IgD-negative memory B cell (primary cell): ENCODE measurements around the gene CDKL5. TPM values are rescaled to one million over a fixed set of nuclear protein-coding genes. Genes with fewer than 3 reads are reported as not detected.

Experiments
- H3K27ac Mint-ChIP-seq, 3 donors: one replicate each; pipeline ENCODE4 v1.8.0; 2020 to 2022; ENCODE audit warnings: mild to moderate bottlenecking in 3 of 3, mixed read lengths in 3 of 3, moderate library complexity in 1 of 3
- H3K27me3 Mint-ChIP-seq: one replicate; pipeline ENCODE4 v1.8.0; 2021; ENCODE audit warnings: mixed read lengths
- H3K36me3 Mint-ChIP-seq: one replicate; pipeline ENCODE4 v1.8.0; 2020; ENCODE audit warnings: mild to moderate bottlenecking, mixed read lengths
- H3K4me1 Mint-ChIP-seq, 3 donors: one replicate each; pipeline ENCODE4 v1.8.0; 2020 to 2022; ENCODE audit warnings: mixed read lengths in 3 of 3, mild to moderate bottlenecking in 1 of 3
- H3K4me3 Mint-ChIP-seq, 4 donors: one replicate each; pipeline ENCODE4 v1.8.0; 2020 to 2022; ENCODE audit warnings: mild to moderate bottlenecking in 4 of 4, mixed read lengths in 4 of 4, moderate library complexity in 3 of 4
- H3K9me3 Mint-ChIP-seq, 3 donors: one replicate each; pipeline ENCODE4 v1.8.0; 2020 to 2021; ENCODE audit warnings: mixed read lengths in 3 of 3, mild to moderate bottlenecking in 1 of 3
- polyA plus RNA-seq: library from polyadenylated mRNA; unstranded; fragments of 300-500 nt; fragmentation: Illumina TruSeq; gene quantifications from one replicate; pipeline ENCODE4 v1.2.3, GENCODE V29; 2021

Gene CDKL5
- polyA plus RNA-seq, 1 donor from 2014 or later = 0.89 TPM

DNA sequence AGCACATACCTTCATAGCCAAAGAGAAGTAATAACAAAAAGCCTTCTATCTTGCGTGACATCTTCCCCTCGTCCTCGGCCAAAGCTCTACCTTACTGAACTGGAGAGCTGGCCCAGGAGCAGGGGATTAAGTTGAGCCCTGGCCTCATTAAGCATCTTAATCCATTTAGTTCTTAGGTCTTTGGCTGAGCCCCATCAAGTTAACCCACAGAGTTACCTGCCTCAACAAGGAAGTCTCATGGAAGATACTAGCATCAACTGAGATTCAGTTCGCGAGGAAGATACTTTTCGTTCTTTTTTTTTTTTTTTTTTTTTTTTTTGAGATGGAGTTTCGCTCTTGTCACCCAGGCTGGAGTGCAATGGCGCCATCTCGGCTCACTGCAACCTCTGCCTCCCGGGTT lies 246.6 kb downstream of the CDKL5 start, which contains the start of gene RS1:
RS1 (minus strand) TSS at position 101 of the 400 bp plus-strand sequence; CDS start at position 61, 40 bp downstream.
- H3K27ac Mint-ChIP-seq = peak within 1 kb of the TSS in 1 of 3 donors; percentile 82
- no peaks in the 10 kb centered on the region for H3K9me3 Mint-ChIP-seq
- no peaks in the 10 kb centered on the region for H3K36me3 Mint-ChIP-seq
- H3K4me1 Mint-ChIP-seq = peaks cover 5 to 14% (median 6%) of the 10 kb centered on the region in 3 donors
- no peaks in the 10 kb centered on the region for H3K27me3 Mint-ChIP-seq
- peak within 1 kb of the TSS in 2 of 4 donors; percentile 44 to 45 for H3K4me3 Mint-ChIP-seq

DNA sequence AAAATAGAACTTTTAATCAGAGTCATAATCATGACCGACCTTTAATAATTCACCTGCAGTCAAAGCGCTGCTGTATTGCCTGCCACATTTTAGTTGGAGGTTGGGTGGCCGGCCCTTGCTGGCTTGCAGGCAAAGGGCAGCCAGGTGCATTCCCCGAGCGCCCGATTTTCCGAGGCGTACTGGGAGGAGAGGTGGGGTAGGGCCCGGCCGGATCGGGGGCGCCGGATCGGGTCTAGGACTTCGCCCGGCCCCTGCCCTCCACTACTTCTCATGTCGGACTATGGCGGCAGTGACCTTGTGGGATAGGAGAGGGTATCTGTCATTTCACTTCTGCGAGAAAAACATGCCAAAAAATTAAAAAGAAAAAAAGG lies 249.0 kb downstream of the CDKL5 start:
- Mint-ChIP-seq H3K4me1 (peaks cover 2 to 14% (median 3%) of the 10 kb centered on the region in 3 donors), H3K9me3 (peaks cover 0 to 4% (median 0%) of the 10 kb centered on the region in 3 donors), H3K27ac (peak overlapping the region; percentile 91 to 99 (median 98)), H3K4me3 (peak overlapping the region; percentile 82 to 98 (median 92)), H3K36me3 (no peaks in the 10 kb centered on the region), H3K27me3 (no peaks in the 10 kb centered on the region)

DNA sequence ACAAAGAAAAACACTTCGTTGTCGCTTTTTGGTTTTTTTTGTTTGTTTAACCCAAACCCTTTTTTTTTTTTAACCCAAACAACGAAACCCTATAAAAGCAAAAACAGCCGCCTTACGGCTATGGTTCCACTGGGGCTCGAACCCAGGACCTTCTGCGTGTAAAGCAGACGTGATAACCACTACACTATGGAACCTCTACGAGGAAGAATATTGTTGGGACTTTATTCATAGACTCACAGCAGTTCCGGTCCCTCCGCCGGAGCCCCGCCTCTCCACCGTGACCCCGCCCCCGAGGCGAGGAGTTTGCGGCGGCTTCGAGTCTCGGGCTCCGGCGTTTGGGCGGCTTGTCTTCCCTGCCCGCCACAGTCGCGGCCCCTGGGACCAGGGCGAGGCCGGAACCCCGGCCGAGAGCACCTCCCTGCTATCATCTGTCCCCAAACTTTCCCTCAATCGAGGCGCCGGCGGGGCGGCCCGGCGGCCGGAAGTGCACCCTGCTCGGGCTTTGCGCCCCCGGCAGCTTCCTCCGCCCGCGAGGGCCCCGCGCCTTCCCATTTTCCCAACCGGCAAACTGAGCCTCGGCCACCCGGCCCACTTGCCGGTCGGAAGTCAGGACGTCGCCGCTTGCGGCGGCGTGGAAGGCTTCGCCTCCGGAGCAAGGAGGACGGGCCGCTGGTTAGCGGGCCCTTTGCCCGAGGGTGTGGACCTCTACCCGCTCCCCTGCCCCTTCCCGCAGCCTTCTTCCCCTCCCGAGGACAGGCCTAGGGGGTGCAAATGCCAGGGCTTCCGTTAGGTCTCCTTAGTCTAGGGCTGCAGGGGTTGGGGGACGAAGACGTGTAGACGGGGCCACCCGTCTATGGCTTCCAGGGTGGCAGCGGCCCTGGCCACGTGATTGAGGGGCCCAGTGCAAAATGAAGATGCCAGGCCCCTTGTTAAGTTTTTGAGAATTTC lies 249.7 kb downstream of the CDKL5 start:
- Mint-ChIP-seq H3K36me3 (no peaks in the 10 kb centered on the region), H3K27ac (peak overlapping the region; percentile 91 to 99 (median 98)), H3K4me3 (peak overlapping the region; percentile 82 to 98 (median 92)), H3K27me3 (no peaks in the 10 kb centered on the region), H3K4me1 (peaks cover 2 to 14% (median 3%) of the 10 kb centered on the region in 3 donors), H3K9me3 (peaks cover 0 to 4% (median 0%) of the 10 kb centered on the region in 3 donors)

GRCh38 chrX:18676050-18676449 lies 250.6 kb downstream of the CDKL5 start:
- Mint-ChIP-seq H3K4me1 (peaks cover 2 to 14% (median 3%) of the 10 kb centered on the region in 3 donors), H3K4me3 (peak overlapping the region in 3 of 4 donors; percentile 46 to 98 (median 86)), H3K9me3 (peaks cover 0 to 4% (median 0%) of the 10 kb centered on the region in 3 donors), H3K27me3 (no peaks in the 10 kb centered on the region), H3K27ac (peak overlapping the region in 2 of 3 donors; percentile 78 to 99), H3K36me3 (no peaks in the 10 kb centered on the region)

DNA sequence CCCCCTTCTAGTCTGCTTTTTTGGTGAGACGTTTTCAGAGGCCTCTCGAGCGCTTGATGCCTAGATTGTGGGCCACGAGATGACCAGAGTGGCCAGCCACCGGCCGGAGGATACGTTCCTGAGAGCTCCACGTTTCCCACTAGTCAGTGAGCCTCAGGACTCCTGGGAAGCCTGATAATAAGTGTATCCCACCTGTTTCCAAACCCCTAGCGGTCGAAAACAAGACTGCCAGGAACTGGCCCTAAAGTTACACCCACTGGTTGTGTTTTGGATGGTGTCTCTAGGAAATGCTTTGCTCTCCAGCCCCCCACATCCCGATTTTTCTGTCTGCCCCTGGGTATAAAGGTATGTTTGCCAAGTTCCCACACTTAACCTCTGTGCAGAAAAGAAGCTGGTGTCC lies 251.1 kb downstream of the CDKL5 start:
- H3K36me3 Mint-ChIP-seq = no peaks in the 10 kb centered on the region
- peaks cover 0 to 4% (median 0%) of the 10 kb centered on the region in 3 donors for H3K9me3 Mint-ChIP-seq
- H3K27me3 Mint-ChIP-seq = no peaks in the 10 kb centered on the region
- peak overlapping the region in 1 of 3 donors; percentile 99 for H3K27ac Mint-ChIP-seq
- peaks cover 2 to 14% (median 3%) of the 10 kb centered on the region in 3 donors for H3K4me1 Mint-ChIP-seq
- peak overlapping the region in 2 of 4 donors; percentile 46 to 98 for H3K4me3 Mint-ChIP-seq

GRCh38 chrX:18677161-18677869 lies 251.9 kb downstream of the CDKL5 start:
- no peaks in the 10 kb centered on the region for H3K36me3 Mint-ChIP-seq
- peak overlapping the region in 1 of 3 donors; percentile 36 for H3K27ac Mint-ChIP-seq
- H3K9me3 Mint-ChIP-seq = peaks cover 0 to 4% (median 0%) of the 10 kb centered on the region in 3 donors
- peaks cover 2 to 14% (median 3%) of the 10 kb centered on the region in 3 donors for H3K4me1 Mint-ChIP-seq
- peak overlapping the region in 2 of 4 donors; percentile 27 to 70 for H3K4me3 Mint-ChIP-seq
- H3K27me3 Mint-ChIP-seq = no peaks in the 10 kb centered on the region

DNA sequence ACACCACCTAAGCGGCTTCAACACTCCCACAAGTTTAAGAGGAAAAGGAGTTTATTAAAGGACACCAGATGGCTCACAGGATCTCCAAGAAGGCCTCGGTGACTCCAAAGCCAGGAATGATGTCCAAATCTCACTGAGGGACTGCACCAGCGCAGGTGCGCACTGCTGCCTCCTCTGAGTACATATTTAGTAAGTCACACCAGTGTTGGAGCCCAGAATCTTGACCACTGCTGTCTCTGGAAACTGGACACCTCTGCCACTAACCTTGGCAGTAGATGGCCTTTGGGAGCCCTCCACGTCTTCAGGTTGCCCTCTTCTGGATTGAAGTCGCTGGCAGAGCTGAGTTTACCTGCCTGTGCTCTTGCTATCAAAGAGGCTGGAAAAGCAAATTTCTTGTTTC lies 256.6 kb downstream of the CDKL5 start:
- Mint-ChIP-seq H3K27me3 (peaks cover 2% of the 10 kb centered on the region), H3K4me1 (peaks cover 0 to 6% (median 1%) of the 10 kb centered on the region in 3 donors), H3K27ac (peak overlapping the region in 1 of 3 donors; percentile 78), H3K4me3 (no peak overlapping the region), H3K9me3 (peaks cover 0 to 4% (median 0%) of the 10 kb centered on the region in 3 donors), H3K36me3 (no peaks in the 10 kb centered on the region)

DNA sequence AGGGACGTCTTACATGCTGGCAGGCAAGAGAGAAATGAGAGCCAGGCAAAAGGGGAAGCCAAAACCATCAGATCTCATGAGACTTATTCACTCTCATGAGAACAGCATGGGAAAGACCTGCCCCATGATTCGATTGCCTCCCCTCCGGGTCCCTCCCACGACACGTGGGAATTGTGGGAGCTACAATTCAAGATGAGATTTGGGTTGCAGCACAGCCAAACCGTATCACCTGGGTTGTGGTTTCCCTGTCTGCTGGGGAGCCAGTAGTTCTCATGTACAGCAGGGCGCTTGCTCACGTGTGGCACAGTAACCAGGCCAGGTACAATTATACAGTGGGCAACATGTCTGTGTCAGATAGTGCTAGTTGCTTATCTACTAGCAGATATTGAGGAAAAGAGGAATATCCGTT lies 257.6 kb downstream of the CDKL5 start:
- Mint-ChIP-seq H3K27ac (peak overlapping the region in 2 of 3 donors; percentile 43 to 78), H3K9me3 (peaks cover 0 to 2% (median 0%) of the 10 kb centered on the region in 3 donors), H3K36me3 (no peaks in the 10 kb centered on the region), H3K4me1 (peaks cover 0 to 6% (median 0%) of the 10 kb centered on the region in 3 donors), H3K27me3 (peaks cover 2% of the 10 kb centered on the region), H3K4me3 (peak overlapping the region in 1 of 4 donors; percentile 58)

DNA sequence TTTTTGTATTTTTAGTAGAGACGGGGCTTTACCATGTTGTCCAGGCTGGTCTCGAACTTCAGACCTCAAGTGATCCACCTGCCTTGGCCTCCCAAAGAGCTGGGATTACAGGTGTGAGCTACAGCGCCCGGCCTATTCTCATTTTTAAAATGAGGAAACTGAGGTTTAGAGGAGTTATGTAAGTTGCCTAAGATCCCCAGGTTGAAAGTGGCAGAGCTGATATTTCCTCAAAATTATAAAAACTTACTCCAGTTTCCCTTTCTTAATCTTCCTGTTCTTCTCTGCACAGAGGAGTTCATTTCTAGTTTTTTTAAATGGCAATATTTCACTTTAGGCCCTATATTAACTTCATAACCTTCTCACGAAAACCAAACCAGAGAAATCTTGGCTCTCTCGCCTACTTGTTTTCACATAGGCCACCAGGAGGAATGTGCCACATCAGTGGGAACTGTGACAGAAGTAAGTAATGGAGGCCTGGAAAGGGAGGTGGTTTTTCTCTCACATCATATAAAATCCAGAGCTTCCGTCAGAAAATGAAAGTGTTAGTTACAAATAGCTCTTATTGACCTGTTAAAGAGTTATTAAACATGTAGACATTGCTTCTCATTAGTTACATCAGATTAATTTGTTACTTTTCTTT lies 262.6 kb downstream of the CDKL5 start:
- peaks cover 2% of the 10 kb centered on the region for H3K27me3 Mint-ChIP-seq
- peaks cover 0 to 1% (median 0%) of the 10 kb centered on the region in 3 donors for H3K4me1 Mint-ChIP-seq
- no peak overlapping the region for H3K4me3 Mint-ChIP-seq
- H3K36me3 Mint-ChIP-seq = peaks cover 3% of the 10 kb centered on the region
- H3K9me3 Mint-ChIP-seq = no peaks in the 10 kb centered on the region
- H3K27ac Mint-ChIP-seq = no peak overlapping the region

- Mint-ChIP-seq H3K27me3 (peaks cover under 1% of the 10 kb centered on the region), H3K36me3 (peaks cover 5% of the 10 kb centered on the region), H3K27ac (no peak overlapping the region), H3K9me3 (peaks cover 0 to 4% (median 0%) of the 10 kb centered on the region in 3 donors), H3K4me1 (no peaks in the 10 kb centered on the region), H3K4me3 (no peak overlapping the region)
Observed at GRCh38 chrX:18691431-18691830, 266.0 kb downstream of the CDKL5 start.

GRCh38 chrX:18692541-18692940 lies 267.1 kb downstream of the CDKL5 start:
- Mint-ChIP-seq H3K9me3 (peaks cover 0 to 4% (median 2%) of the 10 kb centered on the region in 3 donors), H3K27ac (no peak overlapping the region), H3K4me3 (no peak overlapping the region), H3K4me1 (no peaks in the 10 kb centered on the region), H3K27me3 (peaks cover 3% of the 10 kb centered on the region), H3K36me3 (peaks cover 5% of the 10 kb centered on the region)

DNA sequence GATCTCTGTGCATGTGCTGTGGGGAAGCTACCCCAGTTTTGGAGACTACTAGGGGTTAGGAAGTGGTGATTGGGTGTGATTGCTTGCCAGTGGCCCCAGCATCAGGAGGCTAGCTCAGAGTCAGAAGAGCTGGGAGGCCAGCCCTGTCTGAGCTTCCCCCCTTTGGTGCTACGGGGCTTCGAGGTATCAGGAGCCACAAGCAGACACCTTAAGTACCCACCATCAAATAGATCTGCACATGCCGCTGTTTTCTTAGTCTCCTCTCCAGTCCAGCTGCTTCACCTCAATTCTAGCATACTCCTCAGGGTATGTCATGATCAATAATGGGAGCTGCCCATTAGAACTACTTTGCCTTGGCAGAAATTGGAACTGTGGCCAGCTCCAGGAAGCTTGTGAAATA lies 271.2 kb downstream of the CDKL5 start:
- peaks cover 0 to 4% (median 4%) of the 10 kb centered on the region in 3 donors for H3K9me3 Mint-ChIP-seq
- H3K4me3 Mint-ChIP-seq = no peak overlapping the region
- H3K36me3 Mint-ChIP-seq = peaks cover 3% of the 10 kb centered on the region
- peaks cover 7% of the 10 kb centered on the region for H3K27me3 Mint-ChIP-seq
- H3K4me1 Mint-ChIP-seq = no peaks in the 10 kb centered on the region
- no peak overlapping the region for H3K27ac Mint-ChIP-seq

DNA sequence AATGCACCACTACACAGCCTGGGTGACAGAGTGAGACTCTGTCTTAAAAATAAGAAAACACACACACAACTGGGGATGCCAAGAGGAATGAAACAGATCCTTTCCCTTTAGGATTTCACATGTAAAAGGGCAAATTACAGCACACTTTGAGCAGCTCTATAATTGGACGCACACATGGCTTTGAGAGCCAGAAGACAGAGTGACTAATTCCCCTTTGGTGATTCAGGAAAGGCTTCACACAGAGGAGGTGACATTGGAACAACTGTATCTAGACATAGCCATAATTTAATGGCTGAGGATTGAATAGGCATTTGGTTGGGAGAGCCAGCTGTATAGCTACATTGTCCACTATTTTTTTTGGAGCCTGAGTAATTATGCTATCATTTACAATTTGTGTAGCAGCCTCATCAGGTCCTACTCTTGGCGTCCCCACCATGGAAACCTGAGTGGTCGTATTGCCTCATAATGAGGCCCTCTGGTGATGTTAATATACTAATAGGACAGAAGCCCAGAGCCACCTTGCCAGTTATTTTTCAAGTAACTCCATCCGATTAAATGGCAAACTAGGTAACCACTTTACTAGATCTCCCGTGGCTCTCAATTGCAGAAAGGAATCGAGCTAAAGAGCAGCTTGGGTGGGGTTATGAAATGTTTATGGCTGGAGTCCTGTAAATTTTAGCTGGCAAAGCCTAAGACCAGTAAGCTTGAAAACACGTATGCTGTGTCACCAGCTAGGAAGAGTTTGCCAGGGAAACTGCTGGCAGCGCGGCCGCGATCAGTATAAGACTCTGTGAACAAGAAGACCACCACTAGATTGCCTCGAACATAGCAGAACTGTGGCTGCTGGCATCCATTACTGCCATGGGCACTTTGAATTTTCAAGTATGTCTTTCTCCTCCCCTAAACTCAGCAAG lies 273.6 kb downstream of the CDKL5 start:
- H3K27me3 Mint-ChIP-seq = peaks cover 7% of the 10 kb centered on the region
- peaks cover 3% of the 10 kb centered on the region for H3K36me3 Mint-ChIP-seq
- no peak overlapping the region for H3K4me3 Mint-ChIP-seq
- no peaks in the 10 kb centered on the region for H3K4me1 Mint-ChIP-seq
- H3K9me3 Mint-ChIP-seq = peaks cover 0 to 4% (median 4%) of the 10 kb centered on the region in 3 donors
- H3K27ac Mint-ChIP-seq = peak overlapping the region in 1 of 3 donors; percentile 40
